GM12878 (cell line): ENCODE measurements around the gene PRPF40B.

Experiments used
- CBX5 ChIP-seq: sonication (generic); IDR thresholded peaks from 2 replicates; pipeline ENCODE4 v1.6.1; 2016; ENCODE audit warnings: low read depth, moderate library complexity, mild to moderate bottlenecking, inconsistent platforms
- EP300 ChIP-seq, 2 experiments: fragments of 150-350 bp in 1 of 2; IDR thresholded peaks; 2 replicates each; pipeline ENCODE4 v1.6.1; 2011 to 2012; ENCODE audit warnings: low read depth in 2 of 2, low read length in 2 of 2, borderline replicate concordance in 1 of 2, improper control_type of control experiment in 1 of 2, inconsistent platforms in 1 of 2; ENCODE audit not compliant: control insufficient read depth in 1 of 2
- JUNB ChIP-seq: IDR thresholded peaks from 2 replicates; pipeline ENCODE4 v1.6.1; 2016; ENCODE audit warnings: antibody characterized with exemption, mild to moderate bottlenecking
- KDM1A ChIP-seq: fragments of 200-600 bp; sonication (generic); IDR thresholded peaks from 2 replicates; pipeline ENCODE4 v1.6.1; 2016; ENCODE audit warnings: borderline replicate concordance
- POLR2A ChIP-seq: IDR thresholded peaks from 2 replicates; pipeline ENCODE4 v1.6.1; 2011; ENCODE audit warnings: low read depth, mild to moderate bottlenecking, low read length
- ZNF24 ChIP-seq: fragments of 450-650 bp; IDR thresholded peaks from 2 replicates; pipeline ENCODE4 v1.6.1; 2017; ENCODE audit warnings: antibody characterized with exemption, mild to moderate bottlenecking
- ZNF274 ChIP-seq: IDR thresholded peaks from one replicate; pipeline ENCODE4 v1.8.0; 2011; ENCODE audit not compliant: insufficient read length, insufficient read depth
- TF ChIP-seq, protein P1 (sequence below), 3 experiments: IDR thresholded peaks in 2 of 3; conservative IDR thresholded peaks in 1 of 3; 2 replicates each; pipeline ENCODE4 v1.5.1; 2011; ENCODE audit warnings: low read depth in 3 of 3, low read length in 3 of 3, mild to moderate bottlenecking in 3 of 3, control low read depth in 2 of 3, moderate library complexity in 2 of 3, inconsistent platforms in 1 of 3, mixed read lengths in 1 of 3; ENCODE audit not compliant: control insufficient read depth in 2 of 3, insufficient read depth in 1 of 3; ENCODE audit errors: extremely low read depth in 1 of 3

DNA sequence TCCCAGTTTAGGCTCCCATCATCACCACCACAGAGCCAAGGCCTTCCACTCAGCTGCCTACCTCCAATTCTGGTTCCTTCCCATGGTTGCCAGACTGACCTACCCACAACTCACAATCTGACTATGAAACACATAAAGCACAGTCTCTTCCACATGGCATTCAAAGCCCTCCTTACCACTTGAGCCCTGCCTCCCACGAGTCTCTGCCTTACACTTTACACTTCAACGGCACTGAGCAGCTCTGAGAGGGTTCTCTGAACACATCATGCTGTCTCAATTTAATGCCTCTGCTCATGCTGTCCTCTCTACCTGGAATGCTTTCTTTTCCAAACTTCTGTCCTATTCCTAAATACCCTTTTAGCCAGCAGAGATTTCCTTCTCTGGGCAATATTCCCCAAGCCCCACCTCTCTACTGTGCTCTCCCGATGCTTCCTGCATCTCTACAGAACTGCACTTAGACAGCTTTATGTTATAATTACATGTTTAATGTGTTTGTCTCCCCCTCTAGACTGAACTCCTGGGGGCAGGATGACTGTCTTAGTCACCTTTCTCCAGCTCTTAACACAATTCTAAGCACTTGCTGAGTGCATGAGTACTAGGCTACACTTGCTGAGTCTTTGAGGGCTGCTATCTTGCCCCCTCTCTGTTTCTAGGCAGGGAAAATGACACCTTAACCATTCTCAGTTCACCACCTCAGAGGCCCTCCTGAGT, 60.4 kb downstream of the PRPF40B start:
- no peak for TF ChIP-seq CBX5
- TF ChIP-seq, protein P1, sequence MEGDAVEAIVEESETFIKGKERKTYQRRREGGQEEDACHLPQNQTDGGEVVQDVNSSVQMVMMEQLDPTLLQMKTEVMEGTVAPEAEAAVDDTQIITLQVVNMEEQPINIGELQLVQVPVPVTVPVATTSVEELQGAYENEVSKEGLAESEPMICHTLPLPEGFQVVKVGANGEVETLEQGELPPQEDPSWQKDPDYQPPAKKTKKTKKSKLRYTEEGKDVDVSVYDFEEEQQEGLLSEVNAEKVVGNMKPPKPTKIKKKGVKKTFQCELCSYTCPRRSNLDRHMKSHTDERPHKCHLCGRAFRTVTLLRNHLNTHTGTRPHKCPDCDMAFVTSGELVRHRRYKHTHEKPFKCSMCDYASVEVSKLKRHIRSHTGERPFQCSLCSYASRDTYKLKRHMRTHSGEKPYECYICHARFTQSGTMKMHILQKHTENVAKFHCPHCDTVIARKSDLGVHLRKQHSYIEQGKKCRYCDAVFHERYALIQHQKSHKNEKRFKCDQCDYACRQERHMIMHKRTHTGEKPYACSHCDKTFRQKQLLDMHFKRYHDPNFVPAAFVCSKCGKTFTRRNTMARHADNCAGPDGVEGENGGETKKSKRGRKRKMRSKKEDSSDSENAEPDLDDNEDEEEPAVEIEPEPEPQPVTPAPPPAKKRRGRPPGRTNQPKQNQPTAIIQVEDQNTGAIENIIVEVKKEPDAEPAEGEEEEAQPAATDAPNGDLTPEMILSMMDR (IDR thresholded peaks at IDR 0.05 in 2 of 3, conservative IDR thresholded peaks at IDR 0.05 in 1 of 3; ENCODE audit: control insufficient read depth in 2 of 3, extremely low read depth in 1 of 3, insufficient read depth in 1 of 3, low read depth in 3 of 3, low read length in 3 of 3): no peak
- no peak for TF ChIP-seq EP300 (IDR thresholded peaks at IDR 0.05; ENCODE audit: borderline replicate concordance in 1 of 2, control insufficient read depth in 1 of 2, low read depth in 2 of 2, low read length in 2 of 2)
- no peak for TF ChIP-seq ZNF24
- no peak for TF ChIP-seq JUNB
- no peak for TF ChIP-seq ZNF274
- no peak for TF ChIP-seq POLR2A
- TF ChIP-seq KDM1A: no peak
